ENCODE data around the gene SPAAR. TPM values are rescaled to one million over a fixed set of nuclear protein-coding genes. Genes with fewer than 3 reads are reported as not detected.

SPAAR gene
- total RNA-seq, 1 donor from 2014 or later, result not detected

DNA sequence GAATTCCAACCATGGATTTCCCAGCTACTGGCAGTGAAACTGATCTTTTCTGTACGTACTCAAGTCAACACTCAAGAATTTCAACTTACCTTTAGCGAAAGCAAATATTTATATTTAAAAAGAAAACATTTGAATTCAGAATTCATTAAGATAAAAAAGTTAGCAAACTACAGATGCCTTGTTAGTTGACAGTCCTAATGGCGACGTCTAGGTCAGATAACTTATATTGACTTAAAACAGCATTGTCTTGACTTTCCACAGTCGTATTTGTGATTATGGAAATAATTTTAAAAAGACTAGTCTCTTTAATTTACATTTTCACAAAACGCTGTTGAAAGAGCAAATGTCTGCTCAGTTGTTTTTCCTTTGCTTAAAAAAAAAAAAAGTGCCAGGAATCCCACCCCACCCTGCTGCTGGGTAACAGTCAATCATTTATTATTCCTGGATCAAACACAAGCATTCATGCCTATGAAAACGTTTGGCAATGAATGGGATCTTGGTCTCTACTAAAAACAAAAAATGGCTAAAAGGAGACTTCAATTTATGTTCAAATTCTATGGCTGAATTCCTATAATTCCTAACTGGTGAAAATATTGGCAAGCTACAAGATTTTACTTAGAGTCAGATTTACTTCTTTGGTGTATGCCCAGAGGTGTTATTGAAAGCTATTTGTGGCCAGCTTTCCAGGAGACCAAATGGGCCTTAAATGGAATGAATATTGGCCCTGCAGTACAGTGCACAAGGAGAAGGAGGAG, 26.6 kb downstream of the SPAAR start:
- Mint-ChIP-seq H3K9me3 (peaks cover 4% of the 10 kb centered on the region), H3K36me3 (ENCODE audit: low read depth) (no peaks in the 10 kb centered on the region), H3K27me3 (peaks cover 14% of the 10 kb centered on the region), H3K4me1 (peaks cover 23% of the 10 kb centered on the region), H3K27ac (no peak overlapping the region), H3K4me3 (no peak overlapping the region)
- TF ChIP-seq, protein P1, sequence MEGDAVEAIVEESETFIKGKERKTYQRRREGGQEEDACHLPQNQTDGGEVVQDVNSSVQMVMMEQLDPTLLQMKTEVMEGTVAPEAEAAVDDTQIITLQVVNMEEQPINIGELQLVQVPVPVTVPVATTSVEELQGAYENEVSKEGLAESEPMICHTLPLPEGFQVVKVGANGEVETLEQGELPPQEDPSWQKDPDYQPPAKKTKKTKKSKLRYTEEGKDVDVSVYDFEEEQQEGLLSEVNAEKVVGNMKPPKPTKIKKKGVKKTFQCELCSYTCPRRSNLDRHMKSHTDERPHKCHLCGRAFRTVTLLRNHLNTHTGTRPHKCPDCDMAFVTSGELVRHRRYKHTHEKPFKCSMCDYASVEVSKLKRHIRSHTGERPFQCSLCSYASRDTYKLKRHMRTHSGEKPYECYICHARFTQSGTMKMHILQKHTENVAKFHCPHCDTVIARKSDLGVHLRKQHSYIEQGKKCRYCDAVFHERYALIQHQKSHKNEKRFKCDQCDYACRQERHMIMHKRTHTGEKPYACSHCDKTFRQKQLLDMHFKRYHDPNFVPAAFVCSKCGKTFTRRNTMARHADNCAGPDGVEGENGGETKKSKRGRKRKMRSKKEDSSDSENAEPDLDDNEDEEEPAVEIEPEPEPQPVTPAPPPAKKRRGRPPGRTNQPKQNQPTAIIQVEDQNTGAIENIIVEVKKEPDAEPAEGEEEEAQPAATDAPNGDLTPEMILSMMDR (IDR thresholded peaks at IDR 0.05), result no peak
- intact Hi-C loops (cut with micrococcal nuclease), result no loop called here
- ATAC-seq (ENCODE audit: low read depth) (no peak), DNase-seq (no peak)
- ChIA-PET CTCF (no interaction called here), POLR2A (no interaction called here)

GRCh38 chr9:35937227-35937626, 27.9 kb downstream of the SPAAR start:
- TF ChIP-seq, protein P1 (IDR thresholded peaks at IDR 0.05), result no peak
- ChIA-PET CTCF (no interaction called here), POLR2A (no interaction called here)
- peak; percentile 81 for ATAC-seq (ENCODE audit: low read depth)
- Mint-ChIP-seq H3K27ac (no peak overlapping the region), H3K4me1 (peaks cover 23% of the 10 kb centered on the region), H3K4me3 (no peak overlapping the region), H3K9me3 (peaks cover 4% of the 10 kb centered on the region), H3K27me3 (peaks cover 19% of the 10 kb centered on the region), H3K36me3 (ENCODE audit: low read depth) (no peaks in the 10 kb centered on the region)
- DNase-seq, result no peak
- intact Hi-C loops (cut with micrococcal nuclease), result no loop called here

GRCh38 chr9:35938474-35939356, 29.4 kb downstream of the SPAAR start:
- ATAC-seq (ENCODE audit: low read depth) (peak; percentile 34), DNase-seq (no peak)
- Mint-ChIP-seq H3K4me1 (peaks cover 19% of the 10 kb centered on the region), H3K27me3 (peaks cover 20% of the 10 kb centered on the region), H3K27ac (no peak overlapping the region), H3K36me3 (ENCODE audit: low read depth) (no peaks in the 10 kb centered on the region), H3K4me3 (no peak overlapping the region), H3K9me3 (peaks cover 4% of the 10 kb centered on the region)
- CTCF ChIA-PET, result no interaction called here
- intact Hi-C loops (cut with micrococcal nuclease), result no loop called here
- POLR2A ChIA-PET, result no interaction called here
- TF ChIP-seq, protein P1 (IDR thresholded peaks at IDR 0.05), result no peak

GRCh38 chr9:35939679-35940250, 30.5 kb downstream of the SPAAR start:
- ChIA-PET CTCF (interaction anchor here (1.2 to 2.4 kb wide), 2 partner anchors 13 to 15 kb away, joined by 4 to 6 read pairs; no protein-coding TSS in a partner anchor), POLR2A (no interaction called here)
- DNase-seq (no peak), ATAC-seq (ENCODE audit: low read depth) (no peak)
- no peak overlapping the region for H3K27ac Mint-ChIP-seq
- H3K4me1 Mint-ChIP-seq, result peaks cover 19% of the 10 kb centered on the region
- peaks cover 4% of the 10 kb centered on the region for H3K9me3 Mint-ChIP-seq
- intact Hi-C loops (cut with micrococcal nuclease), result no loop called here
- peaks cover 22% of the 10 kb centered on the region for H3K27me3 Mint-ChIP-seq
- TF ChIP-seq, protein P1 (IDR thresholded peaks at IDR 0.05), result no peak
- no peaks in the 10 kb centered on the region for H3K36me3 Mint-ChIP-seq (ENCODE audit: low read depth)
- H3K4me3 Mint-ChIP-seq, result no peak overlapping the region
